Stimulated activated CD4-positive, alpha-beta T cell treated with anti-CD3 and anti-CD28 coated beads, Interleukin-2, amount 100 ng/mL, for 24 hours (primary cell): Measurements from ENCODE around the gene OR11L1.

Experiments used
- DNase-seq, 2 donors: peaks; one replicate each; pipeline ENCODE4 v3.0.0-alpha.2; 2020

Gene OR11L1

DNA sequence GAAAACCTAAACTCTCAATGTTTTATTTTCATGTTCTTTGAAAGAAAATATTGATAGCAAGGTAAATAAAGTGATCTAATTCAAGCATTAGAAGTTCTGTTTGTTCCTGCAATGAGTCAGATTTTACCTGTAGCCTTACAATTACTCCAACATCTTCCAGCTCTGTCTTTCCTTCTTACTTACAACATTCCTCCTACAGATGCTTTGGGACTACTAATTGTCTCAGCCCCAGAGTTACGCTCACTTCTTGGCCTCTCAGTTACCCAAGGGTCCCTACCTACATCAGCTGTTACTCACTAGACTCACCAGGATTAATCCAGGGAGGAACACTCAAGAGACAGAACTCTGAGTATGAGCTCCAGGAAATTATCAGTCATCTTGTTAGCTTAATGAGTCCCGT, 44.2 kb downstream of the OR11L1 start:
- DNase-seq, result no peak
